ENCODE measurements around the gene ATRN. TPM values are rescaled to one million over a fixed set of nuclear protein-coding genes. Genes with fewer than 3 reads are reported as not detected.
"Not testable (repeated sequence)": the region's sequence is repeated elsewhere in the genome, so short reads cannot be mapped to it uniquely, and the experiment has no call there.

Gene ATRN
- total RNA-seq, result 10 to 100 TPM in 1 of 2 donors, 1 to 10 TPM in 1; 9.6 to 11.6 TPM

DNA sequence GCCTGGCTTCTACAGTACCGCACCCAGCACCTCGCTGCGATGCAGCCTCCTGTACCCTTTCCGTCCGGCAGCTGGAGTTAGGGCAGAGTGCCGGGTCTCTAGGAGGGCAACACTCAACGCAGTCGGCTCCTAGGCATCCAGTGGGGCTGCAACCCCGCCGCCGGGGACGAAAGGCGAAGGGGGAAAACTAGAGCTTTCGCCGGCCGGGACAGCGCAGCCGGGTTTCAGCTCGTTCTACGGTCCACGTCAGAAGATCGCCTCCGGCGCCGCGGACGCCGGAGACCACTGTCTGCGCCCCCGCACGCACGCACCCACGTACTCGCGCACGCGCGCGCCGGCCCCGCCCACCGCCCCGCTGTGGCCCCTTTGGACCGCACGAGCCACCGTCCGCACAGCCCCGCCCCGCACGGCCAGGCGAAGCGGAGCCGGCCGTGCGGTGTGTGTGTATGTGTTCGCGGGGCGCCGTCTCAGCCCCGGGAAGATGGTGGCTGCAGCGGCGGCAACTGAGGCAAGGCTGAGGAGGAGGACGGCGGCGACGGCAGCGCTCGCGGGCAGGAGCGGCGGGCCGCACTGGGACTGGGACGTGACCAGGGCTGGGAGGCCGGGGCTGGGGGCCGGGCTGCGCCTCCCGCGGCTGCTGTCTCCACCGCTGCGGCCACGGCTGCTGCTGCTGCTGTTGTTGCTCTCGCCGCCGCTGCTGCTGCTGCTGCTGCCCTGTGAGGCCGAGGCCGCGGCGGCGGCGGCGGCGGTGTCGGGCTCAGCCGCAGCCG lies at the start of gene ATRN:
Gene ATRN (plus strand): TSS at position 392 of the 770 bp plus-strand sequence. CDS start 90 bp downstream, at position 482.
- H3K4me1 Mint-ChIP-seq (ENCODE audit: low read depth), result peaks cover 36% of the 10 kb centered on the region

DNA sequence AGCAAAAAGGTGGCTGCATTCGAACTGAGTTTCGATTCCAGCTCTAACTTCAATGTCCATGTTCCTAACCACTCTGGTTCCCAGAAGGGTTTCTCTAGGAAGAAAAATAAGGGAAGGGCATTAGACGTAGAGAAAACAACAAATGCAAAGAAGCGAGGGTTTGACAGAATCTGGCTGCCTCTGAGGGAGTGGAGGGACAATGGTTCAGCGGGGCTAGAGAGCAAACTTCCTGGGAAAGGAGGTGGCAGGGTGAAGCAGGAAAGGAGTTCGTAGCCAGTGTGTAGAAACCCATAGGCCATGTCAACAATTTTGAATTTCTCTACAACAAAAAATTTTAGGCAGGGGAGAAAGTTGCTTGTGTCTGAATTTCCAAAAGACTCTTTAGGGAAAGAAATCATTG lies 48.8 kb upstream of the ATRN start:
- Mint-ChIP-seq H3K9me3 (no peaks in the 10 kb centered on the region), H3K36me3 (ENCODE audit: insufficient read depth in 2 of 2) (no peaks in the 10 kb centered on the region), H3K27me3 (ENCODE audit: low read depth) (peaks cover 9% of the 10 kb centered on the region), H3K4me3 (no peak overlapping the region), H3K4me1 (ENCODE audit: low read depth) (peaks cover 13% of the 10 kb centered on the region), H3K27ac (no peak overlapping the region)
- DNase-seq (no peak), ATAC-seq (replicated peaks in 1 of 2) (no peak)

More for the DNA sequence above, at the start of gene ATRN:
- no peaks in the 10 kb centered on the region for H3K27me3 Mint-ChIP-seq (ENCODE audit: low read depth)
- DNase-seq (peak; percentile 96 to 99), ATAC-seq (replicated peaks in 1 of 2) (peak; percentile 94 to 95)
- H3K4me3 Mint-ChIP-seq, result peak within 1 kb of the TSS; percentile 91 to 93
- H3K36me3 Mint-ChIP-seq (ENCODE audit: insufficient read depth in 2 of 2), result peaks cover 2% of the 10 kb centered on the region in 2 donors
- no peaks in the 10 kb centered on the region for H3K9me3 Mint-ChIP-seq
- H3K27ac Mint-ChIP-seq, result peak within 1 kb of the TSS; percentile 81

DNA sequence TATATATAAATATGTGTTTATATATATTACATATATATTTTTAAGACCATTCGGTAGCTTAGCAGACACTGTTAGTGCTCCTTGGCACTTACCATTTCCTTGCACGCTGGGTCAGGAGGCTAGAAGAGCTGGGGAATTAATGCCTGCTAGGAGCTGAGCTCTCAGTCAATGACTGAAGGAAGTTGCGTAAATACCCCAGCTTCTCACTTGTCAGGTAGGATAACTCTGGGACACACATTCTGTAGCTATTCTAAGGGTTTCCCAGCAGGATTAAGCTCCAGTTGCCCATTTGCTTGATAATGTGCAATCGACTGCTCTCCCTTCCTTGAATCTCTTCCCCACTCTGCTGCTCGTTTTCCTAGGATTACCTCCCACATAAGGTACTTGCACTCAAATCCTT lies 47.7 kb upstream of the ATRN start:
- no peaks in the 10 kb centered on the region for H3K36me3 Mint-ChIP-seq (ENCODE audit: insufficient read depth in 2 of 2)
- peaks cover 13% of the 10 kb centered on the region for H3K27me3 Mint-ChIP-seq (ENCODE audit: low read depth)
- no peaks in the 10 kb centered on the region for H3K9me3 Mint-ChIP-seq
- H3K4me1 Mint-ChIP-seq (ENCODE audit: low read depth), result peaks cover 13% of the 10 kb centered on the region
- no peak overlapping the region for H3K27ac Mint-ChIP-seq
- ATAC-seq (replicated peaks in 1 of 2) (no peak), DNase-seq (no peak)
- H3K4me3 Mint-ChIP-seq, result no peak overlapping the region

DNA sequence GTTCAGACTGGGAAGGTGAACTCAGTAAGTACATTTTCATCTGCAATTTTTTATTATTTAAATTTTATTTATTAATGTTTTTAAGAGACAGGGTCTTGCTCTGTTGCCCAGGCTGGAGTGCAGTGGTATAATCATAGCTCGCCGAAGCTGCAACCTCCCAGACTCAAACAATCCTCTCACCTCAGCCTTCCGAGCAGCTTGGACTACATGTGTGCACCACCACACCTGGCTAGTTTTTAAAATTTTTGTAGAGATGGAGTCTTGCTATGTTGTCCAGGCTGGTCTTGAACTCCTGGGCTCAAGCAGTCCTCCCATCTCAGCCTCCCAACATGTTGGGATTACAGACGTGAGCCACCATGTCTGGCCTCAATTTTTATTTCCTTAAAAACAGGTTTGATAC lies 44.1 kb upstream of the ATRN start:
- H3K4me3 Mint-ChIP-seq; DNase-seq; H3K27ac Mint-ChIP-seq; H3K36me3 Mint-ChIP-seq (ENCODE audit: insufficient read depth in 2 of 2); H3K4me1 Mint-ChIP-seq (ENCODE audit: low read depth); ATAC-seq (replicated peaks in 1 of 2); H3K9me3 Mint-ChIP-seq: not testable (repeated sequence)
- peaks cover 31% of the 10 kb centered on the region for H3K27me3 Mint-ChIP-seq (ENCODE audit: low read depth)

DNA sequence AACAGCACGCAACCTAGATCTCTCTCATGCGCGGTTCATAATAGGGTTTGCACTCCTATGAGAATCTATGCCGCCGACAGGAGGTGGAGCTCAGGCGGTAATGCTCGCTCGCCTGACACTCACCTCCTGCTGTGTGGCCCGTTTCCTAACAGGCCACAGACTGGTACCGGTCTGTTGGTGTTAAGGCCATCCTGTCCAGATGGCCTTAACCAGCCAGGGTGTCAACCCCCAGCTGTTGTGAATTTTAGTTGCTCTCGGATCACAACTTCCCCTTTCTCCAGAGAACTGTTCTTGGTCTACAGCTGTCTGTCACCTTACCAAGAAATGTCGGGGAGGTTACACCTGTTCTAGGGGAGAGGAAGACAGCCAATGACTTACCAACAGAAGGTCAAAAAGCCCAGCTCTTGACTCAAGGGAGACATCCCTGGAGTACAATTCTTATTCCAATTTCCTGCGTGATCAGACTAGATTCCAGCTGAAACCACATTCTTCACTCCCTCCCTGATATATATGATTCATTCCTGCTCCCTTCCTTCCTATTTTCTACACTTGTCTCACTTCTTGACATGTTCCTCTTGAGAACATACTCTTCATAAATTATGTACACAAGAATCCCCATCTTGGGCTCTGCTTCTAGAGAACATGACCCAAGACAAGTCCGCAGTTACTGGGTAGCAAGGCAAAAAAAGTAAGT lies 40.3 kb upstream of the ATRN start:
- Mint-ChIP-seq H3K27ac (no peak overlapping the region), H3K4me3 (no peak overlapping the region), H3K4me1 (ENCODE audit: low read depth) (no peaks in the 10 kb centered on the region), H3K36me3 (ENCODE audit: insufficient read depth in 2 of 2) (no peaks in the 10 kb centered on the region), H3K9me3 (no peaks in the 10 kb centered on the region), H3K27me3 (ENCODE audit: low read depth) (peaks cover 33% of the 10 kb centered on the region)
- DNase-seq (no peak), ATAC-seq (replicated peaks in 1 of 2) (no peak)

DNA sequence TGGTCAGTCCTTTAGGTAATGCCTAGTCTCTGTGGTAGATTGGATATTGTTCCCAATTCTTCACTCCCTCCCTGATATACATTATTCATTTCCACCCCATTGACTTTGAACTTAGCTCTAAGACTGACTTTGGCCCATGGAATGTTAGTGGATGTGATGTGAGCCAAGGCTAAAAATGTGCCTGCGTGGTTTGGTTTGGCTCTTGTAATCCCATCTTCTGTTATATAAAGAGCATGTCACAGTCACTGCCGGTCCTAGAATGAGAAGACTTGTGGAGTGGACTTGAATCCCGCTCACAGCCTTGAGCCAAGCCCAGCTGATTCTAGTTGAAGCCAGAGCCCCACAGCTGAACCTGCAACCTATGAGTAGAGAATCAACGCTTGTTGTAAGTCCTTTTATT lies 39.7 kb upstream of the ATRN start:
- no peaks in the 10 kb centered on the region for H3K4me1 Mint-ChIP-seq (ENCODE audit: low read depth)
- H3K4me3 Mint-ChIP-seq, result no peak overlapping the region
- ATAC-seq (replicated peaks in 1 of 2), result no peak
- no peak for DNase-seq
- H3K27me3 Mint-ChIP-seq (ENCODE audit: low read depth), result peaks cover 33% of the 10 kb centered on the region
- no peaks in the 10 kb centered on the region for H3K36me3 Mint-ChIP-seq (ENCODE audit: insufficient read depth in 2 of 2)
- H3K9me3 Mint-ChIP-seq, result no peaks in the 10 kb centered on the region
- H3K27ac Mint-ChIP-seq, result no peak overlapping the region

DNA sequence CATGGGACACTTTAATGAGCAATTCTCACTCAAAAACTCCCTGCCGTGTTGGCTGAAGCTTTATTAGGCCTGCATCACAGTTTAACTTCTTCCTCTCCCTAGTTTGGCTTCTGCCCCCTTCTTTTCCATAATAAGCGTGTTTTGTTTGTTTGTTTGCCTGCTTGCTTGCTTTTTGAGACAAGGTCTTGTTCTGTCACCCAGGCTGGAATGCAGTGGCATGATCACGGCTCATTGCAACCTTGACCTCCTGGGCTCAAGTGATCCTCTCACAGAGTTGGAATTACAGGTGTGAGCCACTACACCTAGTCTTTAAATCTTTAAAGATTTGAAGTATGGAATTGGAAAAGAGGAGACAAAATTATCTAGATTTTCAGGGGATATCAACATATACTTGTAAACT lies 38.0 kb upstream of the ATRN start:
- Mint-ChIP-seq H3K4me1 (ENCODE audit: low read depth) (no peaks in the 10 kb centered on the region), H3K27ac (no peak overlapping the region), H3K4me3 (no peak overlapping the region), H3K36me3 (ENCODE audit: insufficient read depth in 2 of 2) (no peaks in the 10 kb centered on the region), H3K9me3 (no peaks in the 10 kb centered on the region), H3K27me3 (ENCODE audit: low read depth) (peaks cover 26% of the 10 kb centered on the region)
- no peak for ATAC-seq (replicated peaks in 1 of 2)
- DNase-seq, result no peak

DNA sequence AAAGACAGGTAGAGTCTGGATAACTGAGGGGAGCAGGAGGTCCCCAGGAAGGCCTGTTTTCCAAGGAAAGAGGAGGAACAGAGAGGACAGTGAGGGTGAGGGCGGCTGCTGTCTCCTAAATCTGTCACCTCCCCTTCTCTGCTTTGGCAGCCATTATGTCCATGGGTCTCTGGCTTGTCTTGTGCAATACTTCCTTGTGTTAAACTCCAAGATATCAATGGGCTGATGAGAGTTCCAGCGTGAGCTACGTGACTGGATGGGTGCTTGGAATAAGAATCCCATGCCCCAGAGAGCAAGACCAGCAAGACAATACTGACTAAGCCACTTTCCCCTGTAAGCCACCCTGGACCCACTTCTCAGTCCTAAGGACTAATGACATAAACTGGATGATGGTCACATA lies 37.1 kb upstream of the ATRN start:
- H3K4me3 Mint-ChIP-seq, result no peak overlapping the region
- ATAC-seq (replicated peaks in 1 of 2) (no peak), DNase-seq (no peak)
- no peaks in the 10 kb centered on the region for H3K9me3 Mint-ChIP-seq
- H3K4me1 Mint-ChIP-seq (ENCODE audit: low read depth), result no peaks in the 10 kb centered on the region
- H3K27ac Mint-ChIP-seq, result no peak overlapping the region
- H3K27me3 Mint-ChIP-seq (ENCODE audit: low read depth), result peaks cover 35% of the 10 kb centered on the region
- no peaks in the 10 kb centered on the region for H3K36me3 Mint-ChIP-seq (ENCODE audit: insufficient read depth in 2 of 2)

DNA sequence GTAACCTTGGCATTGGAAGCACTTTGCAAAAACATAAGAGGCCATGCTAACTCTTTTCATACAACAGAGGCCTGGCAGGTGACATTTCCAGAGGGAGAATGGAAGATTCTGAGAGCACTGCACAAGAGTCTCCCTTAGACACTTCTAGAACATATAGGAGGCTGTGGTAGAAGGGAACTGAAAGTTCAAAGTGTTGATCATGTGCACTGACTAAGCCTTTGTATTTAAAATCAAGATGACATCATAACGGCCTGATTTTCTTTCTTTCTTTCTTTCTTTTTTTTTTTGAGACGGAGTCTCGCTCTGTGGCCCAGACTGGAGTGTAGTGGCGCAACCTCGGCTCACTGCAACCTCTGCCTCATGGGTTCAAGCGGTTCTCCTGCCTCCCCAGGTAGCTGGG lies 36.6 kb upstream of the ATRN start:
- DNase-seq, result no peak
- ATAC-seq (replicated peaks in 1 of 2), result no peak
- H3K4me1 Mint-ChIP-seq (ENCODE audit: low read depth), result no peaks in the 10 kb centered on the region
- peaks cover 35% of the 10 kb centered on the region for H3K27me3 Mint-ChIP-seq (ENCODE audit: low read depth)
- no peak overlapping the region for H3K4me3 Mint-ChIP-seq
- no peak overlapping the region for H3K27ac Mint-ChIP-seq
- no peaks in the 10 kb centered on the region for H3K36me3 Mint-ChIP-seq (ENCODE audit: insufficient read depth in 2 of 2)
- no peaks in the 10 kb centered on the region for H3K9me3 Mint-ChIP-seq

DNA sequence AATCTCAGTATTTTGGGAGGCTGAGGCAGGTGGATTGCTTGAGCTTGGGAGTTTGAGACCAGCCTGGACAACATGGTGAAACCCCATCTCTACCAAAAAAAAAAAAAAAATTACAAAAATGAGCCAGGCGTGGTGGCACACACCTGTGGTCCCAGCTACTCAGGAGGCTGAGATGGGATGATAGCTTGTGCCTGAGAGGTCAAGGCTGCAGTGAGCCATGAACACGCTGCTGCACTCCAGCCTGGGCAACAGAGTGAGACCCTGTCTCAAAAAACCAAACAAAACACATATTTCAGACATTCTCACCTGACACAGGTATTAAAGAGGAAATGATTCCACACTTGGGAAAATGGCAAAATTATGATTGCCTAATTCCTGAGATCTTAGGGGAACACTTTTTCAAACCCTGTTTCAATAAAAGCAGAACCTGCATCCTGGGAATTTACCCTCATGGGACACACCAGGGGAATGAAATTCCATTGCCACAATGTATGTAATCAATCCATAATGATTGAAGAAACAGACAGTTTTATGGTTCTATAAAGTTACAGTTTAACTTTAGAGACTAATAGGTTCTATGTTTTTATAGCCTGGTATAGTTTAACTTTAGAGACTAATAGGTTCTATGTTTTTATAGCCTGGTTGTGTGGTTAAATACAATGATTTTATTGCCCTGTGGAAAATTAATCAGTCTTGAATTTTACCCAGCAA lies 33.8 kb upstream of the ATRN start:
- Mint-ChIP-seq H3K27ac (no peak overlapping the region), H3K4me3 (no peak overlapping the region), H3K27me3 (ENCODE audit: low read depth) (peaks cover 15% of the 10 kb centered on the region), H3K9me3 (no peaks in the 10 kb centered on the region), H3K36me3 (ENCODE audit: insufficient read depth in 2 of 2) (no peaks in the 10 kb centered on the region), H3K4me1 (ENCODE audit: low read depth) (no peaks in the 10 kb centered on the region)
- ATAC-seq (replicated peaks in 1 of 2) (no peak), DNase-seq (no peak)

DNA sequence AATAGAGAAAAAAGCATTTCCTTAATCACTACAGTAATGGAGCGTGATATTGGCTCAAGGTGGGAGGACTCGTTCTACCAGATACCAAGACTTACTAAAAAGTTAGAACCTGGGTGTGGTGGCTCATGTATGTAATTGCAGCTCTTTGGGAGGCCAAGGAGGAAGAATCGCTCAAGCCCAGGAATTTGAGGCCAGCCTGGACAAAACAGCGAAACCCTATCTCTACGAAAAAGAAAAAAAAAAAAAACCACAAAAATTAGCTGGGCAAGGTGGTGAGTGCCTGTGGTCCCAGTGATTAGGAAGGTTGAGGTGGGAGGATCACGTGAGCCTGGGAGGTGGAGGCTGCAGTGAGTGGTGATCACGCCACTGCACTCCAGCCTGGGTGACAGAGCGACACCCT lies 24.0 kb upstream of the ATRN start:
- DNase-seq (no peak), ATAC-seq (replicated peaks in 1 of 2) (no peak)
- Mint-ChIP-seq H3K4me1 (ENCODE audit: low read depth) (no peaks in the 10 kb centered on the region), H3K27me3 (ENCODE audit: low read depth) (peaks cover 16% of the 10 kb centered on the region), H3K4me3 (no peak overlapping the region), H3K27ac (no peak overlapping the region), H3K9me3 (no peaks in the 10 kb centered on the region), H3K36me3 (ENCODE audit: insufficient read depth in 2 of 2) (no peaks in the 10 kb centered on the region)

DNA sequence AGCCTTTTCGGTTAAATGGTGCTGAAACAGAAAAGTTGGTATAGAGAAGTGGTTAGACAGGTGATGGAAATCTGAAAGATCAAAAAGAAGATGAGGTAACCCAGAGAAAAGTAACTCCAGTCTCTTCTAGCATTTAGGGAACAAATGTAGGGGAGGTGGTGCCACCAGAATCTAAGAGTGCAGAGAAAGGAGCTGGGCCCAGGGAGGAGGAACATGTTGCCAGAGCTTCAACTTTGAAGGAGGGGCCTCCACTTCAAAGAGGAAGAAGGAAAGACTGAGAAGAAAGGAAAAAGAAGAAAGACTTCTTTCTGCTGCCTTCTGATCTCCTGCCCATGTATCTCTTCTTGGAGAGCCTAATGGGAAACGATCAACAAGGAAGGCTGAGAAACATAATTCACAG lies 23.5 kb upstream of the ATRN start:
- H3K27me3 Mint-ChIP-seq (ENCODE audit: low read depth), result peaks cover 21% of the 10 kb centered on the region
- H3K36me3 Mint-ChIP-seq (ENCODE audit: insufficient read depth in 2 of 2), result no peaks in the 10 kb centered on the region
- no peak overlapping the region for H3K4me3 Mint-ChIP-seq
- H3K4me1 Mint-ChIP-seq (ENCODE audit: low read depth), result no peaks in the 10 kb centered on the region
- DNase-seq (no peak), ATAC-seq (replicated peaks in 1 of 2) (no peak)
- no peaks in the 10 kb centered on the region for H3K9me3 Mint-ChIP-seq
- no peak overlapping the region for H3K27ac Mint-ChIP-seq

DNA sequence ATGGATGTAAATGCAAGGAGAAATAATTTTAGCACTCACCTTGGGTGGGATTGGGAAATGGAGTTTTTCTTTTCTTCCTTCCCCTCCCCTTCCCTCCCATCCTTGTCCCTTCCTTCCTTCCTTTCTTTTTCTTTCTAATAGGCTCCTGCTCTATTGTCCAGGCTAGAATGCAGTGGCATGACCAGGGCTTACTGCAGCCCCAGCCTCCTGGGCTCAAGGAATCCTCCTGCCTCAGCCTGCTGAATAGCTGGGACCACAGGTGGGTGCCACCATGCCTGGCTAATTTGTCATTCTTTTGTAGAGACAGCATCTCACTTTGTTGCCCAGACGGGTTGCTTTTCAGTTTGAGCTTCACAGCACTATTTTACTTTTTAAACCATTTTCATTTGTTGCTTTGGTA lies 21.5 kb upstream of the ATRN start:
- peaks cover 24% of the 10 kb centered on the region for H3K27me3 Mint-ChIP-seq (ENCODE audit: low read depth)
- no peak overlapping the region for H3K27ac Mint-ChIP-seq
- no peak overlapping the region for H3K4me3 Mint-ChIP-seq
- no peak for ATAC-seq (replicated peaks in 1 of 2)
- no peaks in the 10 kb centered on the region for H3K4me1 Mint-ChIP-seq (ENCODE audit: low read depth)
- no peak for DNase-seq
- H3K36me3 Mint-ChIP-seq (ENCODE audit: insufficient read depth in 2 of 2), result no peaks in the 10 kb centered on the region
- no peaks in the 10 kb centered on the region for H3K9me3 Mint-ChIP-seq
